Ishikawa (cell line): ENCODE results near the gene ALDH1A1.

ENCODE experiments used
- CEBPB ChIP-seq: IDR thresholded peaks from 2 replicates; pipeline ENCODE4 v1.6.1; 2012
- CREB1 ChIP-seq: IDR thresholded peaks from 2 replicates; pipeline ENCODE4 v1.6.1; 2012; ENCODE audit warnings: low read depth
- EGR1 ChIP-seq: IDR thresholded peaks from 2 replicates; pipeline ENCODE4 v1.6.1; 2012
- EP300 ChIP-seq: IDR thresholded peaks from 2 replicates; pipeline ENCODE4 v1.6.1; 2012; ENCODE audit warnings: borderline replicate concordance
- FOXM1 ChIP-seq: IDR thresholded peaks from 2 replicates; pipeline ENCODE4 v1.6.1; 2012; ENCODE audit warnings: low read depth, borderline replicate concordance
- MAX ChIP-seq: IDR thresholded peaks from 2 replicates; pipeline ENCODE4 v1.6.1; 2012
- NFIC ChIP-seq: IDR thresholded peaks from 2 replicates; pipeline ENCODE4 v1.6.1; 2012
- RAD21 ChIP-seq: IDR thresholded peaks from 2 replicates; pipeline ENCODE4 v1.6.1; 2012; ENCODE audit warnings: low read depth
- REST ChIP-seq: IDR thresholded peaks from 2 replicates; pipeline ENCODE4 v1.6.1; 2012; ENCODE audit warnings: low read depth, mild to moderate bottlenecking
- TAF1 ChIP-seq: IDR thresholded peaks from 2 replicates; pipeline ENCODE4 v1.6.1; 2012; ENCODE audit warnings: low read depth, mild to moderate bottlenecking
- TCF12 ChIP-seq: IDR thresholded peaks from 2 replicates; pipeline ENCODE4 v1.6.1; 2012; ENCODE audit warnings: low read depth
- TEAD4 ChIP-seq: IDR thresholded peaks from 2 replicates; pipeline ENCODE4 v1.6.1; 2012
- USF1 ChIP-seq: IDR thresholded peaks from 2 replicates; pipeline ENCODE4 v1.6.1; 2012
- YY1 ChIP-seq: IDR thresholded peaks from 2 replicates; pipeline ENCODE4 v1.6.1; 2012; ENCODE audit warnings: low read depth
- ZBTB7A ChIP-seq: IDR thresholded peaks from 2 replicates; pipeline ENCODE4 v1.6.1; 2012; ENCODE audit warnings: low read depth

Gene ALDH1A1

GRCh38 chr9:72917892-72918509 is 34.9 kb downstream of the ALDH1A1 start:
- no peak for TF ChIP-seq YY1
- no peak for TF ChIP-seq RAD21

- TF ChIP-seq REST, result no peak
- no peak for TF ChIP-seq FOXM1
- TF ChIP-seq TAF1, result no peak
- no peak for TF ChIP-seq CEBPB
- TF ChIP-seq EGR1, result no peak
Observed at GRCh38 chr9:72915659-72916058, 37.2 kb downstream of the ALDH1A1 start.

GRCh38 chr9:72914750-72915149 is 38.1 kb downstream of the ALDH1A1 start:
- TF ChIP-seq CEBPB (no peak), CREB1 (no peak), EP300 (no peak), EGR1 (no peak), FOXM1 (no peak), ZBTB7A (no peak), RAD21 (no peak), NFIC (no peak), TEAD4 (no peak), USF1 (no peak), TAF1 (no peak), MAX (no peak), REST (no peak)

- TF ChIP-seq CREB1 (no peak), USF1 (no peak), FOXM1 (no peak), REST (no peak), CEBPB (no peak)
Observed at GRCh38 chr9:72913382-72914009, 39.4 kb downstream of the ALDH1A1 start.

GRCh38 chr9:72912476-72913381 is 40.1 kb downstream of the ALDH1A1 start:
- TF ChIP-seq CREB1, result no peak
- no peak for TF ChIP-seq USF1
- TF ChIP-seq EP300, result no peak
- TF ChIP-seq EGR1, result no peak
- TF ChIP-seq YY1, result no peak
- no peak for TF ChIP-seq NFIC
- no peak for TF ChIP-seq CEBPB
- no peak for TF ChIP-seq TAF1
- no peak for TF ChIP-seq TCF12
- TF ChIP-seq MAX, result no peak
- TF ChIP-seq FOXM1, result no peak
- TF ChIP-seq ZBTB7A, result no peak
- TF ChIP-seq RAD21, result no peak
- TF ChIP-seq REST, result no peak
- no peak for TF ChIP-seq TEAD4
